DND-41 (cell line): ENCODE measurements around the gene GNA14.
"Not testable (repeated sequence)": the region's sequence is repeated elsewhere in the genome, so short reads cannot be mapped to it uniquely, and the experiment has no call there.

Experiments used
- CTCF ChIP-seq: IDR thresholded peaks from 2 replicates; pipeline ENCODE4 v1.5.1; 2012; ENCODE audit warnings: borderline replicate concordance, low read length, moderate library complexity, mild to moderate bottlenecking; ENCODE audit not compliant: poor library complexity, severe bottlenecking; ENCODE audit errors: extremely low read depth
- EZH2 ChIP-seq: IDR thresholded peaks from 3 replicates; pipeline ENCODE4 v1.6.1; 2012; ENCODE audit warnings: borderline replicate concordance, low read depth, mild to moderate bottlenecking, moderate library complexity, low read length, inconsistent platforms; ENCODE audit not compliant: severe bottlenecking

- TF ChIP-seq CTCF, EZH2: not testable (repeated sequence)
These were observed 39.6 kb upstream of the GNA14 start for GRCh38 chr9:77687737-77688136.
